Measurements from ENCODE around the gene FXYD5. TPM values are rescaled to one million over a fixed set of nuclear protein-coding genes. Genes with fewer than 3 reads are reported as not detected.

FXYD5 gene
- total RNA-seq, 1 experiment from 2014 or later, result 12.7 TPM

DNA sequence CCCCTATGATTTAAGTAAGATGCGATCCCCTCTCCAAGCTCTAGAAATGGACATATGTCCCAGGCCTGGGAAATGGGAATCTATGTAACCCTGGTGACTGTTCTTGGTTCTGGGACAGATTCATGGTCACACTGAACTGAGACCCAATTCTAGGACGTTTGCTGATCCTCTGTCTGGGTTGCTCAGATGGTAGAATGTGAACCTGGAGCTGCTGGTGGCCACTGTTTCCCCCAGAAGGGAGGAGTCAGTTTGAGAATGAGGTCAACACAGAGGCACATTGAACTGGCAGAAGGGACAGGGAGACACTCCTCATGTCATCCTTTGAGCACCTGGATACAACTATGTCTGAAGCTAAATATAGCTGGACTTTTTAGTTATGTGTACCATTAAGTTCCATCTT lies 44.9 kb downstream of the FXYD5 start:
- CTCF ChIA-PET, result interaction anchor here (0.6 kb wide), 1 partner anchor 699 kb away, joined by 3 read pairs; no protein-coding TSS in a partner anchor
- TF ChIP-seq EZH2 (IDR thresholded peaks at IDR 0.05; ENCODE audit: borderline replicate concordance, low read depth, low read length, poor library complexity, severe bottlenecking), result no peak
- TF ChIP-seq, protein P1, sequence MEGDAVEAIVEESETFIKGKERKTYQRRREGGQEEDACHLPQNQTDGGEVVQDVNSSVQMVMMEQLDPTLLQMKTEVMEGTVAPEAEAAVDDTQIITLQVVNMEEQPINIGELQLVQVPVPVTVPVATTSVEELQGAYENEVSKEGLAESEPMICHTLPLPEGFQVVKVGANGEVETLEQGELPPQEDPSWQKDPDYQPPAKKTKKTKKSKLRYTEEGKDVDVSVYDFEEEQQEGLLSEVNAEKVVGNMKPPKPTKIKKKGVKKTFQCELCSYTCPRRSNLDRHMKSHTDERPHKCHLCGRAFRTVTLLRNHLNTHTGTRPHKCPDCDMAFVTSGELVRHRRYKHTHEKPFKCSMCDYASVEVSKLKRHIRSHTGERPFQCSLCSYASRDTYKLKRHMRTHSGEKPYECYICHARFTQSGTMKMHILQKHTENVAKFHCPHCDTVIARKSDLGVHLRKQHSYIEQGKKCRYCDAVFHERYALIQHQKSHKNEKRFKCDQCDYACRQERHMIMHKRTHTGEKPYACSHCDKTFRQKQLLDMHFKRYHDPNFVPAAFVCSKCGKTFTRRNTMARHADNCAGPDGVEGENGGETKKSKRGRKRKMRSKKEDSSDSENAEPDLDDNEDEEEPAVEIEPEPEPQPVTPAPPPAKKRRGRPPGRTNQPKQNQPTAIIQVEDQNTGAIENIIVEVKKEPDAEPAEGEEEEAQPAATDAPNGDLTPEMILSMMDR (conservative IDR thresholded peaks at IDR 0.05; ENCODE audit: low read depth, low read length), result no peak
- intact Hi-C loops (cut with micrococcal nuclease; ENCODE audit: unreplicated experiment), result no loop called here
- POLR2A ChIA-PET (ENCODE audit: low non-redundant PET), result no interaction called here
- BruUV-seq (replicated peaks), result no TSS peak
- Histone ChIP-seq H3K4me1 (ENCODE audit: insufficient read depth, low read length, poor library complexity, severe bottlenecking) (no peaks in the 10 kb centered on the region), H3K9me3 (ENCODE audit: low read depth, low read length, poor library complexity, severe bottlenecking) (no peaks in the 10 kb centered on the region), H3K27ac (ENCODE audit: low read depth, low read length, poor library complexity, severe bottlenecking) (no peak overlapping the region), H3K36me3 (ENCODE audit: insufficient read depth, low read length, poor library complexity, severe bottlenecking) (no peaks in the 10 kb centered on the region), H3K4me3 (ENCODE audit: low read depth, low read length, poor library complexity, severe bottlenecking) (no peak overlapping the region), H3K27me3 (replicated peaks; ENCODE audit: insufficient read depth, low read depth, low read length, poor library complexity) (peaks cover 35% of the 10 kb centered on the region)
- DNase-seq (ENCODE audit: low spot score), result no peak

DNA sequence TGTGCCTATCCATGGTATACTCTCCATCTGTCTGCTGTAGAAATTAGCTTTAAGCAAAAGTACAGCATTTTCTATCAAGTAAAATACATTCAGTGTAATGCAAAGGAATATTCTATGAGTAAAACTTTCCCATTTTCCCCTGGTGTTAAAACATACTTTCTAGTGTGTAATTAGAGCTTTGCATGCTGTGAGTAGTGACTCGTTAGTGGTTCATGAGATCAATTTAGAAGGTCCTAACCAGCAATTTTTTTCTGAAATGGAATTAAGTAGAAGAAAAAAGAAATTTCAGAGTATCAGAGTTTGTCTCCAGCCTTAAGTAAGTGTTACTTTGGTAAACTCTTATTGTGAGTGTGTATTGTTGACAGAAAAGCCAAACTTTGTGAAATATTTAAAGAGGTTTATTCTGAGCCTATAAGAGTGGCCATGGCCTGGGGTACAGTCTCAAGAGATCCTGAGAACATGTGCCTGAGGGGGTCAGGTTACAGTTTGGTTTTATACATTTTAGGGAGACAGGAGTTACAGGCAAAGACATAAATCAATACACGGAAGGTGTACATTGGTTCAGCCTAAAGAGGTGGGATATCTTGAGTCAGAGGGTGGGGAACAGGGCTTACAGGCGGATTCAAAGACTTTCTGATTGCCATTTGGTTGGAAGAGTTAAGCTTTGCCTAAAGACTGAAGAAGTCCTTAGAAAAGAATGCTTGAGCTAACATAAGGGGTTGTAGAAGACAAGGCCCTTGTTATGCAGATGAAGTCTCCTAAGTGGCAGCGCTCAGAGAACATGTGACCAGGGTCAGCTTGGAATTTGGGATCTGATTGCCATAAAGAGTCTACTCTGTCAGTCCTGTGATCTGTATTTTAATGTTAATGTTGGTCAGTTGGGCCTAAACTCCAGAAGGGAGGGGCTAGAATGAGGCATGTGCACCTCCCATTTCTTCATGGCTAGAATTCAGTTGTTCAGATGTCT lies 48.5 kb downstream of the FXYD5 start:
- POLR2A ChIA-PET (ENCODE audit: low non-redundant PET), result no interaction called here

DNA sequence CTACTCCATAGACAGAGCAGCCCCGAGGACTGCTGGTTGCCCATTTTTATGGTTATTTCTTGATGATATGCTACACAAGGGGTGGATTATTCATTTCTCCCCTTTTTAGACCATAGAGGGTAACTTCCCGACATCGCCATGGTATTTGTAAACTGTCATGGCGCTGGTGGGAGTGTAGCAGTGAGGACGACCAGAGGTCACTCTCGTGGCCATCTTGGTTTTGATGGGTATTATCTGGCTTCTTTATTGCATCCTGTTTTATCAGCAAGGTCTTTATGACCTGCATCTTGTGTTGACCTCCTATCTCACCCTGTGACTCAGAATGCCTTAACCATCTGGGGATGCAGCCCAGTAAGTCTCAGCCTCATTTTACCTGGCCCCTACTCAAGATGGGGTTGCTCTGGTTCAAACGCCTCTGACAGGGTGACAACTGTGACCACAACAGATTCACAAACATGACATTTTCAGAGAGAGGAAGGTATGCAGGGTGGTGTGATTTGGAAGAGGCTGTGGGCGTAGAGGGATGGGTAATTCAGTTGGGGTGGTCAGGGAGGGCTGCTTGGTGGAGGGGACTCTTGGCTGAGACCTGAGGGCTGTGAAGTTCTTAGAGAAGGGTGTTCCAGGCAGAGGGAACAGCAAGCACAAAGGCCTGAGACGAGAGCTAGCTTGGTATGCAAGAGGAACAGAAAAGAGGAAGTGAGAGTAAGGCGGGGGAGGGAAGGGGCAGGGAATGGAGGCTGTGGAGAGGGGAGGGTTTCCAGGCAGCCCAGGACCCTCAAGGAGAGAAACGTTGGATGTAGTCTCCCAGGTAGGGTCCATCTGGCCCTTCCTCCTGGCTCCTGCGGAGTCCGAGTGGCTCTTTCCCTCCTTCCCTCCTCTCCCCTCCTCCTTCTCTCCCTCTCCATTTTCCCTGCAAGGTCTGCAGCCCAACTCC lies 50.5 kb downstream of the FXYD5 start:
- ChIA-PET CTCF (no interaction called here), POLR2A (ENCODE audit: low non-redundant PET) (no interaction called here)
- H3K27me3 ChIP-seq (replicated peaks; ENCODE audit: insufficient read depth, low read depth, low read length, poor library complexity), result peaks cover 4% of the 10 kb centered on the region
- no peak for TF ChIP-seq EZH2 (IDR thresholded peaks at IDR 0.05; ENCODE audit: borderline replicate concordance, low read depth, low read length, poor library complexity, severe bottlenecking)
- TF ChIP-seq, protein P1 (conservative IDR thresholded peaks at IDR 0.05; ENCODE audit: low read depth, low read length), result no peak
- no peaks in the 10 kb centered on the region for H3K4me1 ChIP-seq (ENCODE audit: insufficient read depth, low read length, poor library complexity, severe bottlenecking)
- H3K4me3 ChIP-seq (ENCODE audit: low read depth, low read length, poor library complexity, severe bottlenecking), result no peak overlapping the region
- H3K36me3 ChIP-seq (ENCODE audit: insufficient read depth, low read length, poor library complexity, severe bottlenecking), result no peaks in the 10 kb centered on the region
- H3K9me3 ChIP-seq (ENCODE audit: low read depth, low read length, poor library complexity, severe bottlenecking), result no peaks in the 10 kb centered on the region
- no peak overlapping the region for H3K27ac ChIP-seq (ENCODE audit: low read depth, low read length, poor library complexity, severe bottlenecking)
- no peak for DNase-seq (ENCODE audit: low spot score)
- no TSS peak for BruUV-seq (replicated peaks)
- intact Hi-C loops (cut with micrococcal nuclease; ENCODE audit: unreplicated experiment), result no loop called here

More for the DNA sequence above, 48.5 kb downstream of the FXYD5 start:
- H3K36me3 ChIP-seq (ENCODE audit: insufficient read depth, low read length, poor library complexity, severe bottlenecking), result no peaks in the 10 kb centered on the region
- no peak for DNase-seq (ENCODE audit: low spot score)
- CTCF ChIA-PET, result no interaction called here
- no peaks in the 10 kb centered on the region for H3K4me1 ChIP-seq (ENCODE audit: insufficient read depth, low read length, poor library complexity, severe bottlenecking)
- peaks cover 13% of the 10 kb centered on the region for H3K27me3 ChIP-seq (replicated peaks; ENCODE audit: insufficient read depth, low read depth, low read length, poor library complexity)
- no peaks in the 10 kb centered on the region for H3K9me3 ChIP-seq (ENCODE audit: low read depth, low read length, poor library complexity, severe bottlenecking)
- TF ChIP-seq, protein P1 (conservative IDR thresholded peaks at IDR 0.05; ENCODE audit: low read depth, low read length), result no peak
- TF ChIP-seq EZH2 (IDR thresholded peaks at IDR 0.05; ENCODE audit: borderline replicate concordance, low read depth, low read length, poor library complexity, severe bottlenecking), result no peak
- no peak overlapping the region for H3K4me3 ChIP-seq (ENCODE audit: low read depth, low read length, poor library complexity, severe bottlenecking)
- H3K27ac ChIP-seq (ENCODE audit: low read depth, low read length, poor library complexity, severe bottlenecking), result no peak overlapping the region
- intact Hi-C loops (cut with micrococcal nuclease; ENCODE audit: unreplicated experiment), result no loop called here
- no TSS peak for BruUV-seq (replicated peaks)

Measured in A673 (cell line).